Endodermal cell (in vitro differentiated cells): ENCODE measurements around the gene TBCD. TPM values are rescaled to one million over a fixed set of nuclear protein-coding genes. Genes with fewer than 3 reads are reported as not detected.

Experiments used
- DNase-seq: peaks from one replicate; pipeline ENCODE4 v3.0.0-alpha.2; 2017
- H3K27ac ChIP-seq: 2 replicates; pipeline ENCODE4 v1.5.1; 2013; ENCODE audit warnings: mild to moderate bottlenecking, low read depth, low read length, moderate library complexity
- H3K27me3 ChIP-seq: 2 replicates; pipeline ENCODE4 v1.6.1; 2013; ENCODE audit warnings: mild to moderate bottlenecking, low read length, moderate library complexity; ENCODE audit not compliant: insufficient read depth, control insufficient read depth, poor library complexity, severe bottlenecking
- H3K36me3 ChIP-seq: 2 replicates; pipeline ENCODE4 v1.7.0; 2013; ENCODE audit warnings: mild to moderate bottlenecking, low read length, moderate library complexity; ENCODE audit not compliant: control insufficient read depth, insufficient read depth
- H3K4me1 ChIP-seq: one replicate; pipeline ENCODE4 v1.7.0; 2013; ENCODE audit warnings: low read length; ENCODE audit not compliant: control insufficient read depth, insufficient read depth
- H3K4me3 ChIP-seq: 2 replicates; pipeline ENCODE4 v1.5.1; 2013; ENCODE audit warnings: mild to moderate bottlenecking, low read length, moderate library complexity
- H3K9ac ChIP-seq: 2 replicates; pipeline ENCODE4 v1.6.1; 2013; ENCODE audit warnings: mild to moderate bottlenecking, low read length, moderate library complexity; ENCODE audit not compliant: poor library complexity, severe bottlenecking; ENCODE audit errors: extremely low read depth
- H3K9me3 ChIP-seq: 2 replicates; pipeline ENCODE4 v1.6.1; 2013; ENCODE audit warnings: mild to moderate bottlenecking, low read length, moderate library complexity; ENCODE audit not compliant: control insufficient read depth
- H3K27ac Mint-ChIP-seq: 2 replicates; pipeline ENCODE4 v1.8.0; 2020; ENCODE audit warnings: mixed read lengths
- H3K27me3 Mint-ChIP-seq: 2 replicates; pipeline ENCODE4 v1.8.0; 2021; ENCODE audit warnings: mild to moderate bottlenecking, mixed read lengths; ENCODE audit not compliant: insufficient read depth
- H3K36me3 Mint-ChIP-seq: 2 replicates; pipeline ENCODE4 v1.8.0; 2020; ENCODE audit warnings: low read depth, mixed read lengths
- H3K4me1 Mint-ChIP-seq: 2 replicates; pipeline ENCODE4 v1.8.0; 2020; ENCODE audit warnings: mixed read lengths
- H3K4me3 Mint-ChIP-seq: 2 replicates; pipeline ENCODE4 v1.8.0; 2020; ENCODE audit warnings: mild to moderate bottlenecking, moderate library complexity, mixed read lengths
- H3K9me3 Mint-ChIP-seq: 2 replicates; pipeline ENCODE4 v1.8.0; 2020; ENCODE audit warnings: mild to moderate bottlenecking, mixed read lengths
- WGBS, 2 experiments: methylation state at CpG; one replicate each; pipeline versions ENCODE4 v1.1.5 to v1.1.7; 2013; ENCODE audit warnings: missing lambda C conversion rate in 2 of 2, mixed read lengths in 1 of 2; ENCODE audit not compliant: insufficient coverage in 1 of 2, insufficient read length in 1 of 2; 5-methylcytosine and 5-hydroxymethylcytosine counted together
- total RNA-seq, 2 donors: library from RNA; stranded (reverse); fragmentation: NEBNext Ultra II Directional in 1 of 2; extraction: Animal tissue kit (Norgen Biotek cat#: 25700) in 1 of 2; gene quantifications; 2 replicates in 1 of 2; 3 replicates in 1 of 2; pipeline ENCODE4 v1.2.1, GENCODE V29; 2021
- TF ChIP-seq, protein P1 (sequence below): fragments of 200-600 bp; sonication (generic); conservative IDR thresholded peaks from 2 replicates; pipeline ENCODE4 v1.5.0; 2021; ENCODE audit warnings: antibody characterized with exemption, mild to moderate bottlenecking

TBCD gene
- total RNA-seq, 2 donors from 2014 or later: 107 TPM

GRCh38 chr17:82821554-82821953, 69.7 kb downstream of the TBCD start:
- H3K27me3 ChIP-seq: no peaks in the 10 kb centered on the region
- no peak overlapping the region for H3K4me3 Mint-ChIP-seq
- H3K27ac Mint-ChIP-seq: no peak overlapping the region
- WGBS, 2 experiments: 67% methylated on average over 1 of the region's 2 CpGs; no CpG with 5 or more reads in 1 of the 2 experiments
- H3K36me3 Mint-ChIP-seq: peaks cover 61% of the 10 kb centered on the region
- TF ChIP-seq, protein P1, sequence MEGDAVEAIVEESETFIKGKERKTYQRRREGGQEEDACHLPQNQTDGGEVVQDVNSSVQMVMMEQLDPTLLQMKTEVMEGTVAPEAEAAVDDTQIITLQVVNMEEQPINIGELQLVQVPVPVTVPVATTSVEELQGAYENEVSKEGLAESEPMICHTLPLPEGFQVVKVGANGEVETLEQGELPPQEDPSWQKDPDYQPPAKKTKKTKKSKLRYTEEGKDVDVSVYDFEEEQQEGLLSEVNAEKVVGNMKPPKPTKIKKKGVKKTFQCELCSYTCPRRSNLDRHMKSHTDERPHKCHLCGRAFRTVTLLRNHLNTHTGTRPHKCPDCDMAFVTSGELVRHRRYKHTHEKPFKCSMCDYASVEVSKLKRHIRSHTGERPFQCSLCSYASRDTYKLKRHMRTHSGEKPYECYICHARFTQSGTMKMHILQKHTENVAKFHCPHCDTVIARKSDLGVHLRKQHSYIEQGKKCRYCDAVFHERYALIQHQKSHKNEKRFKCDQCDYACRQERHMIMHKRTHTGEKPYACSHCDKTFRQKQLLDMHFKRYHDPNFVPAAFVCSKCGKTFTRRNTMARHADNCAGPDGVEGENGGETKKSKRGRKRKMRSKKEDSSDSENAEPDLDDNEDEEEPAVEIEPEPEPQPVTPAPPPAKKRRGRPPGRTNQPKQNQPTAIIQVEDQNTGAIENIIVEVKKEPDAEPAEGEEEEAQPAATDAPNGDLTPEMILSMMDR: no peak
- H3K27me3 Mint-ChIP-seq: no peaks in the 10 kb centered on the region
- H3K27ac ChIP-seq: no peak overlapping the region
- no peaks in the 10 kb centered on the region for H3K4me1 Mint-ChIP-seq
- no peak overlapping the region for H3K9ac ChIP-seq
- no peaks in the 10 kb centered on the region for H3K4me1 ChIP-seq
- H3K4me3 ChIP-seq: no peak overlapping the region
- peaks cover 24% of the 10 kb centered on the region for H3K9me3 ChIP-seq
- H3K36me3 ChIP-seq: peaks cover 45% of the 10 kb centered on the region
- no peak for DNase-seq
- H3K9me3 Mint-ChIP-seq: peaks cover 19% of the 10 kb centered on the region

DNA sequence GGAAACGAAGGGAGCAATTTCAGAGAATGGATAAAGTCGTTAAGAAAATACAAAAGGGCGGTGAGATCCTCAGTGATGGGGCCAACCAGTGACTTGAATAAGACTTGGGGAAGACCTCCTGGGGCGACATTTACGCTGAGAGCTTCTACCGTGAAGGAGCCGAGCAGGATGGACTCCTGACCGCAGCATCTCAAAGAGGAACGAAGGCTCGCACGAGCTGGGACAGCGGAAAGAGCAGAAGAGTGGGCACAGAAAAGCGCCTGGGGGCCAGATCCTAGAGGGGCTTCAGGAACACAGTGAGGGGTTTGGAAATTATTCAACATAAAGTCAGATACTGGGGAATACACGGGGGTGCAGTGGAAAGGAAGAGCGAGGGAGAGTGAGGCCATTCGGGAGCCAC, 70.4 kb downstream of the TBCD start:
- Mint-ChIP-seq H3K9me3 (peaks cover 19% of the 10 kb centered on the region), H3K27ac (no peak overlapping the region), H3K27me3 (no peaks in the 10 kb centered on the region), H3K4me3 (no peak overlapping the region), H3K4me1 (no peaks in the 10 kb centered on the region), H3K36me3 (peaks cover 60% of the 10 kb centered on the region)
- TF ChIP-seq, protein P1: no peak
- peaks cover 41% of the 10 kb centered on the region for H3K36me3 ChIP-seq
- no peak overlapping the region for H3K27ac ChIP-seq
- no peaks in the 10 kb centered on the region for H3K4me1 ChIP-seq
- no peaks in the 10 kb centered on the region for H3K27me3 ChIP-seq
- H3K9ac ChIP-seq: no peak overlapping the region
- H3K4me3 ChIP-seq: no peak overlapping the region
- peaks cover 24% of the 10 kb centered on the region for H3K9me3 ChIP-seq
- DNase-seq: no peak
- 93 to 95% methylated on average over 16 of the region's 16 CpGs for WGBS, 2 experiments

- peaks cover 24% of the 10 kb centered on the region for H3K9me3 ChIP-seq
- TF ChIP-seq, protein P1: peak; percentile 66
- Mint-ChIP-seq H3K9me3 (peaks cover 19% of the 10 kb centered on the region), H3K27me3 (no peaks in the 10 kb centered on the region), H3K27ac (no peak overlapping the region), H3K4me3 (no peak overlapping the region), H3K4me1 (no peaks in the 10 kb centered on the region), H3K36me3 (peaks cover 60% of the 10 kb centered on the region)
- no peak overlapping the region for H3K27ac ChIP-seq
- 84 to 89% methylated on average over 5 of the region's 5 CpGs for WGBS, 2 experiments
- no peaks in the 10 kb centered on the region for H3K4me1 ChIP-seq
- peak; percentile 79 for DNase-seq
- no peak overlapping the region for H3K4me3 ChIP-seq
- H3K9ac ChIP-seq: no peak overlapping the region
- no peaks in the 10 kb centered on the region for H3K27me3 ChIP-seq
- peaks cover 41% of the 10 kb centered on the region for H3K36me3 ChIP-seq
Measured at GRCh38 chr17:82823004-82823403, 71.1 kb downstream of the TBCD start.
